Activated naive CD8-positive, alpha-beta T cell treated with anti-CD3 and anti-CD28 coated beads, Interleukin-2, amount 10 ng/mL, durations not matched to agents 7 days and 5 days (primary cell): ENCODE results near the gene PRDM10. TPM values are rescaled to one million over a fixed set of nuclear protein-coding genes. Genes with fewer than 3 reads are reported as not detected.

Experiments used
- ATAC-seq: fragments of 150-1000 bp; cut with Tn5 transposase; one replicate; pipeline ENCODE4 v1.10.0; 2021; ENCODE audit warnings: low read depth, moderate library complexity
- POLR2A ChIA-PET: fragments of 350-600 bp; sonication (Branson Sonifier 250); formaldehyde crosslinking; loops from one replicate; lab custom pipeline; 2021; ENCODE audit warnings: antibody characterized with exemption; lab: Charles Lee
- DNase-seq: peaks from one replicate; pipeline ENCODE4 v3.0.0; 2021
- H3K27ac Mint-ChIP-seq: one replicate; pipeline ENCODE4 v1.8.0; 2022; ENCODE audit warnings: mild to moderate bottlenecking, mixed read lengths
- H3K27me3 Mint-ChIP-seq: one replicate; pipeline ENCODE4 v1.8.0; 2022; ENCODE audit warnings: mild to moderate bottlenecking, moderate library complexity, mixed read lengths
- H3K36me3 Mint-ChIP-seq: one replicate; pipeline ENCODE4 v1.8.0; 2021; ENCODE audit warnings: mild to moderate bottlenecking, mixed read lengths
- H3K4me1 Mint-ChIP-seq: one replicate; pipeline ENCODE4 v1.8.0; 2021; ENCODE audit warnings: mixed read lengths
- H3K4me3 Mint-ChIP-seq: one replicate; pipeline ENCODE4 v1.8.0; 2022; ENCODE audit warnings: mild to moderate bottlenecking, moderate library complexity, mixed read lengths
- H3K9me3 Mint-ChIP-seq: one replicate; pipeline ENCODE4 v1.8.0; 2021; ENCODE audit warnings: mixed read lengths
- total RNA-seq, 2 experiments: library from RNA; stranded (reverse); gene quantifications; one replicate each; pipeline ENCODE4 v1.2.3, GENCODE V29; 2021

Gene PRDM10
- total RNA-seq, 2 experiments from 2014 or later: 14.5 to 17.6 TPM

DNA sequence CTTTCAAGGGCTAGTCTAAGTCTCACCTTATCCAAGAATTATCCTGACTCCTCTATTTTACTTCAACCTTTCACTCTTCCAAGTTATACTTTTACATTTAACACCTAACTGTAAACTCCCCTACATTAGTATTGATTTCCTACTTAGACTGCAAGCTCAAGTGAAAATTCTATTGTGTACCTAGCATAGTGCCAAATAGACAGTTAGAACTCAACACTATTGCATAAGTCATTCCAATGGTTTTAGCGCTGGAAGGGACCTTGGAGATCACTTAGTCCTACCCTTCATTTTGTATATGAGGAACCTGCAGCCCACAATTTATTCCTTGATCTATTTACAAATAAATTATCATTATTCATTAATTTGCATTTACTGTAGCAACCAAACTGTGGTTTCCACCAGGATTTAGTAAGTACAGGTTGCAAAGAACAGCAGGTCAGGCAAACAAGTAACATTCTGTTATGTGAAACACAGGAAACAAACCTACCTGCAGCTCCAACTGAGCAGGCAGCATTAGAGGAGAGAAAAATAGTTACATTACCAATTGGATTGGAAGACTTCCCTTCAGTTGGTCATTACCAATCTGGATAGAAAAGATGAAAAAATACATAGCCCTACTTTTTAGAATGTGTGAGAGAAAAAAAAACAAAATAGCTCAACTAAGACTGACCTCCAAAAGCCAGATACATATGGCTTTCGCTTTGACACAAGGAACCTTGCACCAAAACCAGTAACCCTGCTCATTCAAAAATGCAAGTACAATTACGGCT lies 73.5 kb downstream of the PRDM10 start:
- Mint-ChIP-seq H3K36me3 (peaks cover 3% of the 10 kb centered on the region), H3K4me3 (no peak overlapping the region)
- POLR2A ChIA-PET: interaction anchor here (0.7 kb wide), 1 partner anchor 10 kb away, joined by 3 read pairs; no protein-coding TSS in a partner anchor

DNA sequence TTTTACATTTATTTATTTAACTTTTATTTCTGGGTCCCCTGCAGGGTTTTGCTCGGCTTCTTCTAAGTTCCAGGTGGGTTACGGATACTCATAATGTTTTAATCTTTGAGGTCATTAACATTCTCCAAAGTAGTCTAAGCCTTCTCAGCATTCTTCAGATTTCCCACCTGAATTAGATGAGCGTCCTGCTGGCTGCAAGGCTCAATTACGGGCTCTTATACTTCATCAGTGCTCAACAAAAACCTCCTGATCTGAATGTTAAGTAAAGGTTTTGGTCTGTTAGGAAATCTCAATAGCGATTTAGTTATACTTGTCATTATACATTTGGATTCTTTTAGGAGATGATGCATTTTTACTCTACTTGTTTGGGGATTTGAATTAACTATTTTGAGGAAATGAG lies 80.0 kb downstream of the PRDM10 start:
- no peaks in the 10 kb centered on the region for H3K27me3 Mint-ChIP-seq
- DNase-seq: no peak

More for the DNA sequence above, 73.5 kb downstream of the PRDM10 start:
- H3K4me1 Mint-ChIP-seq: no peaks in the 10 kb centered on the region
- H3K27ac Mint-ChIP-seq: no peak overlapping the region
- no peak for ATAC-seq
- H3K27me3 Mint-ChIP-seq: no peaks in the 10 kb centered on the region
- no peaks in the 10 kb centered on the region for H3K9me3 Mint-ChIP-seq
- DNase-seq: no peak

DNA sequence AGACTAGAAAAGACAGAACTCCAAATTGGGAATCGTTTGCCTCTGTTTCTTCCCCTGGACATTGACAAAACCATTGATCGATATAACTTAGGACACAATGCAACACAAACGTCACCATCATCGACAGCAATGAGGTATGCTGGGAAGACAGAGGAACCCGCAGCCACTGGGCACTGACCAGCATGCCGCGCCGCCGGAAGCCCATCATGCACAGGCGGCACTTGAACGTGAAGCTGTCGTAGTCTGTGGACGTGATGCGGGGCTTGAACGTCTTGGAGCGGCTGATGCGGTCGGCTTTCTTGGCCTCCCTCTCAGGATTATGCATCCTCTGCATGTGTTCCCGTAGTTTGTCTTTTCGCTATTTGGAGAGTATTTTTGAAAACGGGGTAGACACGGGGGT lies 84.3 kb downstream of the PRDM10 start:
- no peak overlapping the region for H3K27ac Mint-ChIP-seq
- peaks cover 11% of the 10 kb centered on the region for H3K36me3 Mint-ChIP-seq
- H3K9me3 Mint-ChIP-seq: no peaks in the 10 kb centered on the region
- POLR2A ChIA-PET: interaction anchor here (0.6 kb wide), 1 partner anchor 11 kb away, joined by 3 read pairs; no protein-coding TSS in a partner anchor
- DNase-seq (no peak), ATAC-seq (no peak)
- H3K4me3 Mint-ChIP-seq: no peak overlapping the region
- peaks cover 13% of the 10 kb centered on the region for H3K4me1 Mint-ChIP-seq
- no peaks in the 10 kb centered on the region for H3K27me3 Mint-ChIP-seq

More for the DNA sequence above, 80.0 kb downstream of the PRDM10 start:
- Mint-ChIP-seq H3K4me1 (peaks cover 16% of the 10 kb centered on the region), H3K36me3 (peaks cover 10% of the 10 kb centered on the region), H3K4me3 (no peak overlapping the region), H3K27ac (no peak overlapping the region), H3K9me3 (no peaks in the 10 kb centered on the region)
- POLR2A ChIA-PET: interaction anchor here (0.7 to 1.0 kb wide), 3 partner anchors 124 to 210 kb away, joined by 3 to 5 read pairs (median 4); no protein-coding TSS in a partner anchor
- no peak for ATAC-seq

DNA sequence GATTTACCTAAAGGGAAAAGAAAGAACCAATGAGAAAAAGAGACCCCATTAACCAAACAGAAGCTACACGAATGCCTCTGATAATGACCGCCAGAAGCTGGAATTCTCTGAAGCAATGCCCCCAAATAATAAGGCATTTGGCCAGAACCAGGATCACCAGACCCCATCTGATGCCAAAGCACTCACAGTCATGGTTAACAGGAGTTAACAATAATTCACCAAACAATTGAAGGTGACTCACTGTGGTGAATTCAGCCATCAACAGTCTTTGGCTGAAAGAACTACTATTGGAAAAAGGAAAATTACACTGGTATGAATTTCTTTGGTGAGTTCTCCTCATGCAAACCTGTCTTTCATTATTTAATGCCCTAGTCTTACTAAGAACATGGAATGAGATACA lies 85.4 kb downstream of the PRDM10 start:
- DNase-seq (no peak), ATAC-seq (no peak)
- Mint-ChIP-seq H3K4me1 (peaks cover 11% of the 10 kb centered on the region), H3K36me3 (peaks cover 14% of the 10 kb centered on the region), H3K27ac (no peak overlapping the region), H3K27me3 (no peaks in the 10 kb centered on the region), H3K4me3 (no peak overlapping the region), H3K9me3 (no peaks in the 10 kb centered on the region)
- POLR2A ChIA-PET: no interaction called here

DNA sequence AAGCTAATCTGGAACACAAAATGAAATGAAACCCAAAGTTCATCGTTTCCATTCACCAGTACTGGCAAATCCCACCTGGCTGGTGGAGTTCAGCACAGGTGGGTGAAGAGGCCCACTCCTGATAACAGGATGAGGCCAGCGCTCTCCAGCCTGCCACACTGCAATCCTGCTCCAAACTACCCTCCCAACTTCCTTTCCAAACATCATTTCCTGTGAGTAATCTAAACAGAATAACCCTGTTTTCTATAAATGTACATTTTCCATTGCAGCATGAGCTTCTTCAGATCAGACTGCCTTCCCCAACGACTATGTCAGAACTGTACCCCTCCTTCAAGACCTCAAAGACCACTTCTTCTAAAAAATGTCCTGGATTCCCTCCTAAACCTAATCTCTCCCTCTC lies 91.3 kb downstream of the PRDM10 start:
- H3K36me3 Mint-ChIP-seq: peaks cover 15% of the 10 kb centered on the region
- ATAC-seq: no peak
- no peaks in the 10 kb centered on the region for H3K9me3 Mint-ChIP-seq

DNA sequence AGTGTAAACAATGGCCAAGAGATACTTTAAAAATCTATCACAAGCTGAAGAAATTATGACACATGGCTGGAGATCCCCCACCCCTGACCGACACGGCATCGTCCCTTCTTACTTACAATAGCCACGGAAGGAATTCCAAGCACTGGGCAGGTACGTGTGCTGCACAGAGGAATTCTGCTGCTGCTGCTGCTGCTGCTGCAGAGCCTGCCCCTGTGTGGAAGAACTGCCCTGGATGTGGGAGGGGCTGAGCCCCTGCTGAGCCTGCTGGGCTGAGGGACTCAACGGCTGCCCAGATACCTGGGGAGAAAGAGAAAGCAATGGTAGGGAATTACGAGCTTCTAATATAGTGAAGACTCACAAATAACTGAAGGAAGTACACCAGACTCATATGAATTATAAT lies 92.3 kb downstream of the PRDM10 start:
- H3K4me3 Mint-ChIP-seq: no peak overlapping the region
- POLR2A ChIA-PET: no interaction called here
- DNase-seq: no peak
- no peak for ATAC-seq
- H3K9me3 Mint-ChIP-seq: no peaks in the 10 kb centered on the region
- H3K4me1 Mint-ChIP-seq: peaks cover 4% of the 10 kb centered on the region
- H3K36me3 Mint-ChIP-seq: peaks cover 15% of the 10 kb centered on the region
- no peak overlapping the region for H3K27ac Mint-ChIP-seq
- H3K27me3 Mint-ChIP-seq: no peaks in the 10 kb centered on the region

More for the DNA sequence above, 91.3 kb downstream of the PRDM10 start:
- Mint-ChIP-seq H3K27me3 (no peaks in the 10 kb centered on the region), H3K4me1 (peaks cover 4% of the 10 kb centered on the region), H3K27ac (peak overlapping the region; percentile 1), H3K4me3 (no peak overlapping the region)
- POLR2A ChIA-PET: no interaction called here
- no peak for DNase-seq

DNA sequence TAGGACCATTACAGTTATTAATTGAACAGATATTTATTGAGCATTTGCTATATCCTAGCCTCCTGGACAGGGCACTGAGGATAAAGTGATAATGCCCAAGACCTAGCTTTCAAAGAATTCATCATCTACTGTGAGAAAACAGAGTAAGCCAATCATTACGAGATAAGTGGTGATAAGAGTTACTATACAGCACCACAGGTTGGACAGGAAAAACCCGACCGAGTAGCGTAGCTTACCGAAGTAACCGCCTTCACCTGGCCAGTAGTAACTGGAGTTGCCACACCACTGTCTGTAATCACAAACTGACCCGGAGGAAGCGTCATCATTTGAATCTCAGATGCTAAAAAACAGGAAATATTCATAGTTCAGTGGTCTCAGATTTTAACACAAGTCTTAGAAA lies 97.2 kb downstream of the PRDM10 start:
- H3K9me3 Mint-ChIP-seq: no peaks in the 10 kb centered on the region
- H3K36me3 Mint-ChIP-seq: peaks cover 16% of the 10 kb centered on the region
- no peak overlapping the region for H3K27ac Mint-ChIP-seq
- POLR2A ChIA-PET: no interaction called here
- H3K4me3 Mint-ChIP-seq: no peak overlapping the region
- H3K27me3 Mint-ChIP-seq: no peaks in the 10 kb centered on the region
- DNase-seq: no peak
- no peak for ATAC-seq
- no peaks in the 10 kb centered on the region for H3K4me1 Mint-ChIP-seq

DNA sequence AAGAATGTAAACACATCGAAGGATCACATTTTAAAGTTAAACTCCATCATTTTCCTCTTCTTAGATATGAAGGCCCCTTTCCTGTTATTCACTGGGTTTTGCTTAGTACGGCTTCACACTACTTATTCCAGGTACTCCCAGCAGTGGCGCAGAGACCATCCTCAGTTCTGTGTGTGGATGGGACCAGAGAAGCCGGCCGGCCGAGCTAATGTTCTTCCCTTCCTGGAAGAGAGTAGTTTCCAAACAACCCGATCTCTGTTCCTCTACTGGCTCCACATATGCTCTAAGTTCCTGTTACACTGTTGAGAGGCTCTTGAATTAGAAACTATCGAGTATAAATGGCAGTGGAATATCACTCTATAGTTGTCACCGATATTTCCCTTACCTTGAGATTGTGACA lies 106.6 kb downstream of the PRDM10 start:
- no peak for DNase-seq
- POLR2A ChIA-PET: interaction anchor here (1.0 to 1.7 kb wide), 2 partner anchors 106 to 108 kb away, joined by 3 to 9 read pairs; partner anchors contain the start of gene PRDM10
- Mint-ChIP-seq H3K27me3 (peaks cover 3% of the 10 kb centered on the region), H3K36me3 (peaks cover 21% of the 10 kb centered on the region), H3K4me3 (peak overlapping the region; percentile 88), H3K9me3 (no peaks in the 10 kb centered on the region), H3K27ac (peak overlapping the region; percentile 70), H3K4me1 (peaks cover 17% of the 10 kb centered on the region)
- no peak for ATAC-seq

DNA sequence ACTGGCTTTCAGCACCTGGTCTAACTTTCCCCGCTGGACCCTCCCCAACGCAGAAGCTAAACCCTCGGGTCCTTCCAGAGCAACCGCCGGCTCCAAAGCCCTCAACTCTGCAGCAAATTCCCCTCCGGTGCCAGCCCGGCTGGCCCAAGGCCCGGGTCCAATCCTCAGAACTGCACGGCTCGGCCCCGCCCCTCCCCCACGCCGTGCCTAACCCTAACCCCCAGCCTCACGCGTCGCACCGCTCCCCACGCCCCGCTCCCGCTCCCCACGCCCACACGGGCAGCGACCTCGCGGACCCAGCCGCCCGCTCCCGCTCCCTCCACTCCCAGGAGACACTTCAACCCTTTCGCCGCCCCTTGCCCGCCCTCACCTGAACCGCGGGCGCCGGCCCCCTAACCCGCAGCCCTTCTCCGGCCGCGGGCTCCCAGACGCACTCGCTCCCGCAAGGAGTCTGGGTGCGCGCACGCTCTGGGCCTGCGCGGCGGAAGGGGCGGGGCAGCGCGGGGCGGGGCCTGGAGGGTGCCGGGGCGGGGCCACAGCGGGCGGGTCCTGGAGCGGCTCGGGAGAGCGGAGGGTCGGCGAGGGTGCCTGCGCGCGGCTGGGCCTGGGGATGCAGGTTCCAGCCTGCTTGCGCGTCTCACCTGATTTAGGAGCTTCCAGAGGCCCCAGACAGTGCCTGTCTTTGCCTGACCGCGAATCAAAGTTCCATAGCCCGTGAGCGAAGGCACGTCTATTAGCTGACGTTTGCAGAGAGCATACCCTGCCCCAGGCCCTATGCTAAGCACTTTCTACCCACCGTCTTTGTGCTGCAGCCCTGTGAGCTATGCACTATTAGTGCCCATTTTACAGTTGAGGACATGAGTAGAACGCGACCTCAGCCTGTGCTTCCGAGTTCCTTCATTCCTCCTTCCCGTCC lies 107.3 kb downstream of the PRDM10 start, which contains the start of gene NFRKB:
NFRKB (minus strand) TSS at position 453 of the 916 bp plus-strand sequence. CDS start 2,729 bp downstream, outside the sequence.
- POLR2A ChIA-PET: interaction anchor here (1.0 to 1.7 kb wide), 2 partner anchors 107 to 108 kb away, joined by 3 to 9 read pairs; partner anchors contain the start of gene PRDM10
- H3K27ac Mint-ChIP-seq: peak within 1 kb of the TSS; percentile 86
- no peaks in the 10 kb centered on the region for H3K9me3 Mint-ChIP-seq
- peaks cover 21% of the 10 kb centered on the region for H3K36me3 Mint-ChIP-seq
- peaks cover 17% of the 10 kb centered on the region for H3K4me1 Mint-ChIP-seq
- peak; percentile 96 for ATAC-seq
- H3K27me3 Mint-ChIP-seq: peaks cover 3% of the 10 kb centered on the region
- DNase-seq: peak; percentile 95
- peak within 1 kb of the TSS; percentile 88 for H3K4me3 Mint-ChIP-seq

DNA sequence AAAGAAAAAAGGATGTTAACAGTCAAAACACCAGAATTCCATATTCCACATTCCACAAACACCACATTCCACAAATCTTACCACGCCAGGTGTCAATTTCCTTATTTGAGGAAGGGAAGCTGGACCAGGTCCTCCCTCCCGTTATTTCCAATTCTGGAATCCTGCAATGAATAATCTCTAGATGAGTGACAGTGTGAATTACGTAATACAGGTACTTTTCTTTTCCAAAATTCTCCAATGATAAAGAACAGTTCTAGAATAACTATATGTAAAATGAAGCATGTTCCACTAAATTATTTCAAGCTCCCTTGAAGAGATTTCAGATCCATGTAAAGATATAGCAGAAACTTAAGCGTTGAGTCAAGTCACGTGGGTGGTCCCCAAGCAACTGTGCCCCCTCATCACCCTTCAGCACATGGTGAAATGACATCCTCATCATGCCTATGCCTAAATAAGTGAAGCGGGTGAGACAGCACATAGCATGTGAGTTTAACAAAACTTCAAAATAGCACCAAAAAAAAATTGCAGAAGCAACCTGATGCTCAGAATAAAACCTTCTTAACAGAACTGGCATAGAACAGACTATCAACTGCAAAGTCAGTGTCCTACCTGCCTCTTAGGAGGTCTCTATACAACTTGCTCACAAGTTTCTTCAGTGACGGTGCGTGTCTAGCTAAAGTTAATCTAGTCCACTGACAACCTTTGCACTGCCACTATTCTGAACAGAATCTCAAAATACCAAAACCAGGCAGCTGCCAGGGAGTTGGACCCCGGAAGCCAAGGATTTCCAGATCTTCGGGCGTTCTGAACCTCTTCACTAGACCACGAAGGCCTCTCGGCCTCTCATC lies 108.1 kb downstream of the PRDM10 start:
- POLR2A ChIA-PET: interaction anchor here (1.0 to 1.7 kb wide), 2 partner anchors 25 to 108 kb away, joined by 5 to 9 read pairs; partner anchors contain the start of gene PRDM10
- Mint-ChIP-seq H3K4me3 (peak overlapping the region; percentile 88), H3K27me3 (peaks cover 3% of the 10 kb centered on the region), H3K27ac (peak overlapping the region; percentile 86), H3K4me1 (peaks cover 19% of the 10 kb centered on the region), H3K9me3 (no peaks in the 10 kb centered on the region), H3K36me3 (peaks cover 25% of the 10 kb centered on the region)
- ATAC-seq (peak; percentile 2), DNase-seq (no peak)

DNA sequence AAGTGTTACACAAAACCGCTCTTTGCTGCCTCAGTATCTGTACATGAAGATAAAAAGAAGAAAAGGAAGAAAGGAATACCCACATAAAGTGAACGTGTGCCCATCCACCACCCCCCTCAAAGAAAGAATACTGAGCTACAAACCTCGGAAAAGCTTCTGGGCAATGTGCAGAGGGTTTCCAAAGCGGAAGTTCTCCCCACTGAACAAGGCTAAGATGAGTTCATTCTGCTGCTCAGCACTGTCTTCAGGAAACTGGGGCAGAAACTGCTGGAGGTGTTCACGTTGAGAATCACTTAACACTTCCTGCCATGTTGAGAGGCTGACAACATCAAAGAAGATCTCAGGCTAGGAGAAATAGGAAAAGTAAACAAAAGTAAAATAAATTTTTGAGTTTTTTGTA lies 114.2 kb downstream of the PRDM10 start:
- peak overlapping the region; percentile 31 for H3K4me3 Mint-ChIP-seq
- DNase-seq: no peak
- ATAC-seq: peak; percentile 99
- no peaks in the 10 kb centered on the region for H3K27me3 Mint-ChIP-seq
- H3K4me1 Mint-ChIP-seq: peaks cover 24% of the 10 kb centered on the region
- peaks cover 52% of the 10 kb centered on the region for H3K36me3 Mint-ChIP-seq
- H3K27ac Mint-ChIP-seq: peak overlapping the region; percentile 75
- POLR2A ChIA-PET: interaction anchor here (0.6 kb wide), 1 partner anchor 10 kb away, joined by 3 read pairs; no protein-coding TSS in a partner anchor
- no peaks in the 10 kb centered on the region for H3K9me3 Mint-ChIP-seq

DNA sequence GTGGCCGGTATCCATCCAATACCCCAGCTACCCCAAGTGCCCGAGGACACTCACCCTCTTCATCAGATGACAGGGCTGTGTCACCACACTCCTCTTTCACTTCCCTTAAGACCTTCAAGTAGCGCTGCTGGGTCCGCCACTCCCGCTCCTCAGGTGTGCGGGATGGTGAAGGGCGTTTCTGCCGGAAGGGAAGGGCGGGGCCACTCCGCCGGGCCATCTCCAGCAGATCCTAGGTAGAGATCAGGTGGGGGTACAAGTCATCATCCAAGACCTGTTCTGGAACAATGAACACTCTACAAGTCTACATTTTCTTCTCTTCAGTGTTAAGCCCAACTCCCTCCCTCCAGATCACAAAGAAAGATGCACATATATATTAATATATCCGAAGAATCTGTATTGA lies 117.3 kb downstream of the PRDM10 start:
- H3K27me3 Mint-ChIP-seq: no peaks in the 10 kb centered on the region
- POLR2A ChIA-PET: no interaction called here
- peaks cover 33% of the 10 kb centered on the region for H3K36me3 Mint-ChIP-seq
- H3K9me3 Mint-ChIP-seq: no peaks in the 10 kb centered on the region
- H3K4me3 Mint-ChIP-seq: no peak overlapping the region
- no peak overlapping the region for H3K27ac Mint-ChIP-seq
- DNase-seq (no peak), ATAC-seq (no peak)
- H3K4me1 Mint-ChIP-seq: peaks cover 17% of the 10 kb centered on the region
